Measurements from ENCODE around the gene DYRK1A.
A peak's percentile ranks its signal among the peaks of the same experiment; 100 is the strongest.
"Not testable (repeated sequence)": the region's sequence is repeated elsewhere in the genome, so short reads cannot be mapped to it uniquely, and the experiment has no call there.

Gene DYRK1A

GRCh38 chr21:37366482-37367316 lies at the start of gene DYRK1A:
TSS of gene DYRK1A (plus strand) at chr21:37366773. CDS start at chr21:37420375, 53,602 bp downstream.
- ATAC-seq, result peak; percentile 93
- no peaks in the 10 kb centered on the region for H3K9me3 Mint-ChIP-seq
- peaks cover 45% of the 10 kb centered on the region for H3K4me1 Mint-ChIP-seq
- no peaks in the 10 kb centered on the region for H3K27me3 Mint-ChIP-seq
- peak within 1 kb of the TSS; percentile 99 for H3K27ac Mint-ChIP-seq
- peak within 1 kb of the TSS; percentile 96 for H3K4me3 Mint-ChIP-seq
- no peaks in the 10 kb centered on the region for H3K36me3 Mint-ChIP-seq

GRCh38 chr21:37319551-37319950 lies 47.0 kb upstream of the DYRK1A start:
- Mint-ChIP-seq H3K27me3 (no peaks in the 10 kb centered on the region), H3K4me3 (no peak overlapping the region)
- no peak for ATAC-seq

DNA sequence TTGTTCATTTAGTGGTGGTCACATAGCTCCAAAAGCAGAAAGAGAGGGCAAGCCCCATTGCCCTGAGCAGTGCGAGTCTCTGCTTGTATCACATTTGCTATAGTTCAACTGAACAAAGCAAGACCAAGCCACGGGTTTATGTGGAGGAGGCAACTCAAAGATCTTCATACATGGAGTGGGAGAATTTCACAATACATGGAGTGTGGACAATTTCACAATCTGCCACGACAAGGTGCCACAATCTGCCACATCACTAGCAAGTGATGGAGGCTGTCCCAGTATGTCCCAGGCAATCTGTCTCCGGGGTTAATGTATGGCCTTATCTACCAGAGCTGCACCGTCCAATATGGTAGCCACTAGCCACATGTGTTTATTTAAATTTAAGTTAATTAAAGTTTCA lies 44.5 kb upstream of the DYRK1A start:
- no peak for ATAC-seq
- Mint-ChIP-seq H3K4me3 (no peak overlapping the region), H3K4me1 (no peaks in the 10 kb centered on the region), H3K9me3 (peaks cover 5% of the 10 kb centered on the region), H3K27me3 (no peaks in the 10 kb centered on the region), H3K36me3 (no peaks in the 10 kb centered on the region), H3K27ac (no peak overlapping the region)

More at GRCh38 chr21:37319551-37319950, 47.0 kb upstream of the DYRK1A start:
- no peaks in the 10 kb centered on the region for H3K4me1 Mint-ChIP-seq
- H3K9me3 Mint-ChIP-seq, result peaks cover 6% of the 10 kb centered on the region
- H3K36me3 Mint-ChIP-seq, result no peaks in the 10 kb centered on the region
- H3K27ac Mint-ChIP-seq, result no peak overlapping the region

DNA sequence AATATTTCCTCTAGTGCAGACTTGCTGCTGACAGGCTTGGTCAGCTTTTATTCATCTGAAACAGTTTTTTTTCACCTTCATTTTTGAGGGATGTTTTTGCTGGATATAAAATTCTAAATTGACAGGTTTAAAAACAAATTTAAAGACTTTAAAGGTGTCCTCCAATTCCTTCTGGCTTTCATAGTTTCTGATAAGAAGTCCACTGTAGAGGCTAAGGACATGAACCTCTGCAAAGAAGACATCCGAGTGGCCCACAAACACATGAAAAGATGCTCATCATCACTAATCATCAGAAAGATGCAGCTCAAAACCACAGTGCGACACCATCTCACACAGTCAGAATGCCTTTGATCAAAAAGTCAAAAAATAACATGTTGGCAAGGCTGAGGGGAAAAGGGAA lies 42.0 kb upstream of the DYRK1A start:
- no peak for ATAC-seq
- H3K9me3 Mint-ChIP-seq, result peaks cover 3% of the 10 kb centered on the region
- no peak overlapping the region for H3K4me3 Mint-ChIP-seq
- no peaks in the 10 kb centered on the region for H3K4me1 Mint-ChIP-seq
- no peak overlapping the region for H3K27ac Mint-ChIP-seq
- H3K36me3 Mint-ChIP-seq, result no peaks in the 10 kb centered on the region
- no peaks in the 10 kb centered on the region for H3K27me3 Mint-ChIP-seq

- not testable (repeated sequence) for H3K9me3 Mint-ChIP-seq, ATAC-seq, H3K36me3 Mint-ChIP-seq, H3K27ac Mint-ChIP-seq, H3K4me3 Mint-ChIP-seq, H3K27me3 Mint-ChIP-seq, H3K4me1 Mint-ChIP-seq
Measured at GRCh38 chr21:37328147-37328546, 38.4 kb upstream of the DYRK1A start.

DNA sequence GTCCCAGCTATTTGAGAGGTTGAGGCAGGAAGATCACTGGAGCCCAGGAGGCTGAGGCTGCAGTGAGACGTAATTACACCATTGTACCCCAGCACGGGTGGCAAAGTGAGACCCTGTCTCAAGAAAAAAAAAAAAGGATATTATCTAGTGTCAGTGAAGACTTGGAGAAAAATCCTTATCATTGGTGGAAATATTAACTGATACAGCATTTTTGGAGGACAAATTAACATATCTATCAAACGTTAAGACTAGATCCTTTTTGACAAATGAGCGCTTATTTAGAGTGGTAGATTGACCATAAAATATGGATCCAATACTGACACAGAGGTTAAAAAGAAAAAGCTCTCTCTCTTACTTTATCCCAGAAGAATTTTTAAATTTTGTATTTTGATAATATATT lies 35.2 kb upstream of the DYRK1A start:
- no peaks in the 10 kb centered on the region for H3K9me3 Mint-ChIP-seq
- no peak overlapping the region for H3K27ac Mint-ChIP-seq
- no peak for ATAC-seq
- no peaks in the 10 kb centered on the region for H3K4me1 Mint-ChIP-seq
- H3K27me3 Mint-ChIP-seq, result no peaks in the 10 kb centered on the region
- no peak overlapping the region for H3K4me3 Mint-ChIP-seq
- H3K36me3 Mint-ChIP-seq, result no peaks in the 10 kb centered on the region

DNA sequence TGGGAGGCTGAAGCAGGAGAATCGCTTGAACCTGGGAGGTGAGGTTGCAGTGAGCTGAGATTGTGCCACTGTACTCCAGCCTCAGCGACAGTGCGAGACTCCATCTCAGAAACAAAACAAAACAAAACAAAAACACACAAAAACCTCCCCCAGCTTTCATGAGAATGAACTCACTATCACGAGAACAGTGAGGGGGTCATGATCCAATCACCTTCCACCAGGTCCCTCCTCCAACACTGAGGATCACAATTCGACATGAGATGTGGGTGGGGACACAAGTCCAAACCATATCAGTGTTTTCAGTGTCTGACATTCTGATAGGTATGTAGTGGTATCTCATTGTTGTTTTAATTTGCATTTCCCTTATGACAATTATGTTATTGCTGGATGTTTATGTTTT lies 31.5 kb upstream of the DYRK1A start:
- Mint-ChIP-seq H3K36me3 (no peaks in the 10 kb centered on the region), H3K4me1 (no peaks in the 10 kb centered on the region), H3K9me3 (no peaks in the 10 kb centered on the region), H3K27ac (no peak overlapping the region), H3K27me3 (peaks cover 18% of the 10 kb centered on the region), H3K4me3 (no peak overlapping the region)
- ATAC-seq, result no peak

DNA sequence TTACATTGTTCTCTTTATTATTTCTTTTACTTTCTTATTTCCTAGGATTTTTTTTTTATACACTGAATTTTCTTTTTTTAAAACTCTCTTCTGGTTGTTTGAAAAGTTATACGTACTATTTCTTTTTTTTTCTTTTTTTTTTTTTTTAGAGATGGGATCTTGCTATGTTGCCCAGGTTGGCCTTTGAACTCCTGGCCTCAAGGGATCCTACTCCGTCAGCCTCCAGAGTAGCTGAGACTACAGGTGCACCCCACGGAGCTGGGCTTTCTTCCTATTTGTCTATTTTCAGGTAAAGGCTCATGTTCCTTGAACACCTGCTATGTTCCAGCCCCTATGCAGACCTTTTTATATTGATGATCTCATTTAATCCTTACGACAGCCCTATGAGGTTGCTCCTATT lies 29.4 kb upstream of the DYRK1A start:
- Mint-ChIP-seq H3K27me3 (peaks cover 18% of the 10 kb centered on the region), H3K36me3 (no peaks in the 10 kb centered on the region), H3K4me1 (no peaks in the 10 kb centered on the region), H3K9me3 (peaks cover 5% of the 10 kb centered on the region), H3K4me3 (no peak overlapping the region), H3K27ac (no peak overlapping the region)
- ATAC-seq, result no peak

- H3K4me3 Mint-ChIP-seq, result no peak overlapping the region
- H3K27ac Mint-ChIP-seq, result no peak overlapping the region
- H3K9me3 Mint-ChIP-seq, result peaks cover 7% of the 10 kb centered on the region
- no peaks in the 10 kb centered on the region for H3K4me1 Mint-ChIP-seq
- no peak for ATAC-seq
- H3K36me3 Mint-ChIP-seq, result no peaks in the 10 kb centered on the region
- H3K27me3 Mint-ChIP-seq, result peaks cover 18% of the 10 kb centered on the region
Measured at GRCh38 chr21:37337831-37338230, 28.7 kb upstream of the DYRK1A start.

DNA sequence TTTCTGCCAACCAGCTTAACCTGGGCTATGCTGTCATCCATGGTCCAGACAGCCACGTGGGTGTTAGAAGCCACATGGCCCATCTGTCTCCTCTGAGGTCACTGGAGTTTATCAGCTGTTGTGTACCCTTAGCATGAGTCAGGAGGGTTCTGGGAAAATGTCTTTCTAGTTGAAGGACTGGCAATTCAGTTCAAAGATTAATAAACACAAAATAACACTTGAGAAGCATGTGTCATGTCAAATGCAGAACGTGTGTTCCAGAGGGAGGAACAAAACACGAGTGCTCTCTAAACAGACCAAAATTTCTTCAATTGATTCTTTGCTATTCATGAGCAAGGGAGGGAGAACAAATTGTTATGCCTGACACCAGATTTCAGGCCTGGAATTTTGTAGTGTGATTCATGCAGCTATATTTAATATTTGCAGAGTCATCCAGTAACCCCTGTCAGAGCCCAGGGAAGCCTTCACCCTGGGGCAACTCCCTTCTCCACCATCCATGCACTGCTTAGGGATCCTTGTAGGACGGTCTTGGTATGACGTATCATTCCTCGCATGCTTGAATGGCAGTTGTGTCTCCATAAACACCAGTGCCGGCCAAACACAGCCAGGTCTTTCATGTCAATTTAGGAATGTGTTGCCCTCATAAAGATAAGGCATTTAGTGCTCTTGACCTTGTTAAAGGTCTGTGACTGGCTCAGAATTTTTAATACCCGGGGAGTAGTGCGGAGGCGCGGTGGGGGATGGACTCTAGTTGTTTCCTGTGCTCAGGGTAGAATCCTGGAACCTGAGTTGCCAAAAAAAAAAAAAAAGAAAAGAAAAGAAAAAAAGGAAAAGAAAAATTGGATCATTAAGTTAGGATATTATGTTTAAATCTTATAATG lies 27.7 kb upstream of the DYRK1A start:
- no peak overlapping the region for H3K4me3 Mint-ChIP-seq
- H3K27me3 Mint-ChIP-seq, result peaks cover 18% of the 10 kb centered on the region
- H3K4me1 Mint-ChIP-seq, result no peaks in the 10 kb centered on the region
- H3K9me3 Mint-ChIP-seq, result peaks cover 7% of the 10 kb centered on the region
- H3K36me3 Mint-ChIP-seq, result no peaks in the 10 kb centered on the region
- ATAC-seq, result no peak
- no peak overlapping the region for H3K27ac Mint-ChIP-seq

- Mint-ChIP-seq H3K27me3 (peaks cover 18% of the 10 kb centered on the region), H3K9me3 (peaks cover 10% of the 10 kb centered on the region), H3K36me3 (no peaks in the 10 kb centered on the region), H3K4me1 (no peaks in the 10 kb centered on the region), H3K27ac (no peak overlapping the region), H3K4me3 (no peak overlapping the region)
- ATAC-seq, result no peak
Measured at GRCh38 chr21:37339552-37339939, 27.0 kb upstream of the DYRK1A start.

DNA sequence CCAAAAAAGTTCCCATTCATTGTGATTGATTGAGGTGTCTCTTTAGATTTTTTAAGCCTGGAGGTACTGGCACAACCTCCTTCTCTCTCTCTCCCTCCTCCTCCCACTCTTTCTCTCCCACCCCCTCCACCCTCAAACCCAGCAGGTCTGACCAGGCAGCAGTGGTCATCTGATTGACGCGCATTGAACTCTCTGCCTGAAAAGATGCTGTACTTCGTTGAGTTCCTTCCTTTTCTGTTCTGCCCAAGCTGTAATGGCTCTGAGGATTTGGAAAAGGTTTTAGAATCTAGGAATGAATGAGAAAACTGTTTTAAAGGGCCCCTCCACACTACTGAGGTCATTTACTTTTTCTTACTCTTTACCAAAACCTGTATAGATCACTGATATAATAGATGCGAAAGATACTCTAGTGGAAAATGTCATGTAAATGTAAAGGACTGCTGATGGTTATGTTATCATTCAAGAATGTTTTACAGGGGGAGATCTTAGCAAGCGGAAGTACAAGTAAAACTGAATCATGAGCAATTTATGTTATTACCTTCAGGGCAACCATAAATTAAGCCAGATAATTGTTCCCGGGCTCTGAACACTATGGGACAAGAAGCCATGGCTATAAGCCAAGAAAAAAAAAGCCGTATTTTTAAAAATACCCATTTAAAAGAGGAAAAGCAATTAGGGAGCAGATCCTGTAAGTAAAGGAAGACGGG lies 25.2 kb upstream of the DYRK1A start:
- no peaks in the 10 kb centered on the region for H3K36me3 Mint-ChIP-seq
- no peak overlapping the region for H3K27ac Mint-ChIP-seq
- peaks cover 18% of the 10 kb centered on the region for H3K27me3 Mint-ChIP-seq
- ATAC-seq, result no peak
- H3K4me3 Mint-ChIP-seq, result no peak overlapping the region
- peaks cover 10% of the 10 kb centered on the region for H3K9me3 Mint-ChIP-seq
- no peaks in the 10 kb centered on the region for H3K4me1 Mint-ChIP-seq

DNA sequence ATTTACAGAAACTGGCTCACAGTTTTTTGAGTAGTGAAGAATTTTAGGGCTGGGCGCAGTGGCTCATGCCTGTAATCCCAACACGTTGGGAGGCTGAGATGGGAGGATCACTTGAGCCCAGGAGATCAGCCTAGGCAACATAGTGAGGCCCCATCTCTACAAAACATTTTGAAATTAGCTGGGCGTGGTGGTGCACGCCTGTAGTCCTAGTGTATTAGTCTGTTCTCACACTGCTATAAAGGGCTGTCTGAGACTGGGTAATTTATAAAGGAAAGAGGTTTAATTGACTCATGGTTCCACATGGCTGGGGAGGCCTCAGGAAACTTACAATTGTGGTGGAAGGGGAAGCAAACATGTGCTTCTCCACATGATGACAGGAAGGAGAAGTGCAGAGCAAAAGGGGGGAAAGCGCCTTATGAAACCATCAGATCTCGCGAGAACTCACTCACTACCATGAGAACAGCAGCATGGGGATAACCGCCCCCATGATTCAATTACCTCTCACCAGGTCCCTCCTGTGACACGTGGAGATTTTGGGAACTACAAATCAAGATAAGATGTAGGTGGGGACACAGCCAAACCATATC lies 24.4 kb upstream of the DYRK1A start:
- H3K27me3 Mint-ChIP-seq, result peaks cover 23% of the 10 kb centered on the region
- H3K27ac Mint-ChIP-seq, result no peak overlapping the region
- no peak for ATAC-seq
- H3K4me1 Mint-ChIP-seq, result no peaks in the 10 kb centered on the region
- H3K4me3 Mint-ChIP-seq, result no peak overlapping the region
- no peaks in the 10 kb centered on the region for H3K36me3 Mint-ChIP-seq
- peaks cover 14% of the 10 kb centered on the region for H3K9me3 Mint-ChIP-seq

GRCh38 chr21:37346841-37347430 lies 19.6 kb upstream of the DYRK1A start:
- Mint-ChIP-seq H3K4me3 (no peak overlapping the region), H3K36me3 (peaks cover 6% of the 10 kb centered on the region), H3K27ac (no peak overlapping the region), H3K9me3 (peaks cover 21% of the 10 kb centered on the region), H3K27me3 (peaks cover 16% of the 10 kb centered on the region), H3K4me1 (no peaks in the 10 kb centered on the region)
- no peak for ATAC-seq

DNA sequence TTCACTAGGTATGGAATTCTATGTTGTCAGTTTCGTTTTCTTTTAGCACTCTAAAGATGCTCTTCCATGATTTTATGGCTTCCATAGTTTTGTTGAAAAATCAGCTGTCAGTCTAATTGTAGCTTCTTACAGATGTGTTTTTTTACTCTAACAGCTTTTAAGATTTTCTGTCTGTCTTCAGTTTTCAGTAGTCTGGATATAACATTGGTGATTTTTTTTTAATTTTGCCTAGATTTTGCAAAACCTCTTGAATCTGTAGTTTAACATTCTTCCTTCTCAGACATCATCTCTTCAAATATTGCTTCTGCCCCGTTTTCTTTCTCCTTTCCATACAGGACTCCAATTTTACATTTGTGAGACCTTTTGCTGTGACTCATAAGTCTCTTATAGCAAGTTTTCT lies 17.9 kb upstream of the DYRK1A start:
- H3K4me3 Mint-ChIP-seq, result no peak overlapping the region
- peaks cover 18% of the 10 kb centered on the region for H3K27me3 Mint-ChIP-seq
- no peaks in the 10 kb centered on the region for H3K4me1 Mint-ChIP-seq
- peaks cover 6% of the 10 kb centered on the region for H3K36me3 Mint-ChIP-seq
- no peak for ATAC-seq
- no peak overlapping the region for H3K27ac Mint-ChIP-seq
- peaks cover 18% of the 10 kb centered on the region for H3K9me3 Mint-ChIP-seq

Data from stimulated activated memory B cell treated with anti-CD40 and anti-IgM and Interleukin-4, amounts not matched to agents 10 μg/mL and 1 μg/mL and 100 μg/mL, for 72 hours (primary cell).